Activated B cell treated with CpG ODN at 0.5 μM for 24 hours (primary cell): ENCODE results near the gene ORAI2. TPM values are rescaled to one million over a fixed set of nuclear protein-coding genes. Genes with fewer than 3 reads are reported as not detected.

Experiments used
- ATAC-seq: fragments of 200-7000 bp; cut with Tn5 transposase; one replicate; pipeline ENCODE4 v1.10.0; 2021; ENCODE audit warnings: low read depth, mild to moderate bottlenecking, moderate library complexity
- CTCF ChIA-PET: fragments of 350-600 bp; sonication (Branson Sonifier 250); formaldehyde crosslinking; loops from one replicate; lab custom pipeline; 2021; ENCODE audit warnings: antibody characterized with exemption; lab: Charles Lee
- POLR2A ChIA-PET: fragments of 350-600 bp; sonication (Branson Sonifier 250); formaldehyde crosslinking; loops from one replicate; lab custom pipeline; 2021; ENCODE audit warnings: antibody characterized with exemption; lab: Charles Lee
- DNase-seq: peaks from one replicate; pipeline ENCODE4 v3.0.0; 2022
- H3K27ac Mint-ChIP-seq: one replicate; pipeline ENCODE4 v1.8.0; 2020; ENCODE audit warnings: mixed read lengths
- H3K27me3 Mint-ChIP-seq: one replicate; pipeline ENCODE4 v1.8.0; 2021; ENCODE audit warnings: mixed read lengths
- H3K36me3 Mint-ChIP-seq: one replicate; pipeline ENCODE4 v1.8.0; 2021; ENCODE audit warnings: low read depth, mixed read lengths
- H3K4me1 Mint-ChIP-seq: one replicate; pipeline ENCODE4 v1.8.0; 2021; ENCODE audit warnings: mixed read lengths
- H3K4me3 Mint-ChIP-seq: one replicate; pipeline ENCODE4 v1.8.0; 2020; ENCODE audit warnings: mild to moderate bottlenecking, mixed read lengths
- H3K9me3 Mint-ChIP-seq: one replicate; pipeline ENCODE4 v1.8.0; 2020; ENCODE audit warnings: mixed read lengths
- intact Hi-C: fragments of 100-400 bp; cut with micrococcal nuclease; formaldehyde crosslinking; loops from one replicate; pipeline ENCODE4 v1.15.1; 2024
- total RNA-seq: library from RNA; stranded (reverse); gene quantifications from 2 replicates; pipeline ENCODE4 v1.2.3, GENCODE V29; 2022
- TF ChIP-seq, protein P1 (sequence below): fragments of 200-600 bp; IDR thresholded peaks from one replicate; pipeline ENCODE4 v1.8.0; 2022; ENCODE audit warnings: antibody characterized with exemption, mild to moderate bottlenecking

The ORAI2 gene
- total RNA-seq, 1 donor from 2014 or later, result 184 TPM

DNA sequence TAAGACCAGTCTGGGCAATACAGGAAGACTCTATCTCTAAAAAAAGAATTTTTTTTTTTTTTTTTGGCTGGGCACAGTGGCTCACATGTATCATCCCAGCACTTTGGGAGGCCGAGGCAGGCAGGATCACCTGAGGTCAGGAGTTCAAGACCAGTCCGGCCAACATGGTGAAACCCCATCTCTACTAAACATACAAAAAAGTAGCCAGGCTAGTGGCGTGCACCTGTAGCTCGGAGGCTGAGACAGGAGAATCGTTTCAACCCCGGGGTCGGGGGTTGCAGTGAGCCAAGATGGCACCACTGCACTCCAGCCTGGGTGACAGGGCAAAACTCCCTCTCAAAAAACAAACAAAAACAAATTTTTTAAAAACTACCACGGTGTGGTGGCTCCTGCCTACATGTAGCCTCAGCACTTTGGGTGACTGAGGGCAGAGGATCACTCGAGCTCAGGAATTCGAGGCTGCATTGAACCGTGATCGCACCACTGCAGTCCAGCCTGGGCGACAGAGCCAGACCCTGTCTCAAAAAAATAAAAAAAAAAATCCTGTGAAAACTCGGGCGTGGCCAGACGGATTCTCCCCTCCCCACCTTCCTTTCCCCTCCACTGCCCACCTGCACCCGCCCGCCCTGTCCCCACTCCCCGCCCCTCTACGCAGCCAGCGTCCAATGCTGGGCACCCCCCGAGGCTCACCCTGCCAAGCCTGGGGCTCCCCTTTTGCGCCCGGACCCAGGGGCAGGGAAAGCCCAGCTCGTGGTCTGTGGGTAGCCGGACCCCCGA is 745 bp upstream of the ORAI2 start:
- TF ChIP-seq, protein P1, sequence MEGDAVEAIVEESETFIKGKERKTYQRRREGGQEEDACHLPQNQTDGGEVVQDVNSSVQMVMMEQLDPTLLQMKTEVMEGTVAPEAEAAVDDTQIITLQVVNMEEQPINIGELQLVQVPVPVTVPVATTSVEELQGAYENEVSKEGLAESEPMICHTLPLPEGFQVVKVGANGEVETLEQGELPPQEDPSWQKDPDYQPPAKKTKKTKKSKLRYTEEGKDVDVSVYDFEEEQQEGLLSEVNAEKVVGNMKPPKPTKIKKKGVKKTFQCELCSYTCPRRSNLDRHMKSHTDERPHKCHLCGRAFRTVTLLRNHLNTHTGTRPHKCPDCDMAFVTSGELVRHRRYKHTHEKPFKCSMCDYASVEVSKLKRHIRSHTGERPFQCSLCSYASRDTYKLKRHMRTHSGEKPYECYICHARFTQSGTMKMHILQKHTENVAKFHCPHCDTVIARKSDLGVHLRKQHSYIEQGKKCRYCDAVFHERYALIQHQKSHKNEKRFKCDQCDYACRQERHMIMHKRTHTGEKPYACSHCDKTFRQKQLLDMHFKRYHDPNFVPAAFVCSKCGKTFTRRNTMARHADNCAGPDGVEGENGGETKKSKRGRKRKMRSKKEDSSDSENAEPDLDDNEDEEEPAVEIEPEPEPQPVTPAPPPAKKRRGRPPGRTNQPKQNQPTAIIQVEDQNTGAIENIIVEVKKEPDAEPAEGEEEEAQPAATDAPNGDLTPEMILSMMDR, result no peak
- peaks cover 22% of the 10 kb centered on the region for H3K36me3 Mint-ChIP-seq
- intact Hi-C loops, result loop anchor here (1.0 to 2.0 kb wide), 2 partner anchors 9 to 32 kb away; partner anchors contain the start of genes ALKBH4 and LRWD1

DNA sequence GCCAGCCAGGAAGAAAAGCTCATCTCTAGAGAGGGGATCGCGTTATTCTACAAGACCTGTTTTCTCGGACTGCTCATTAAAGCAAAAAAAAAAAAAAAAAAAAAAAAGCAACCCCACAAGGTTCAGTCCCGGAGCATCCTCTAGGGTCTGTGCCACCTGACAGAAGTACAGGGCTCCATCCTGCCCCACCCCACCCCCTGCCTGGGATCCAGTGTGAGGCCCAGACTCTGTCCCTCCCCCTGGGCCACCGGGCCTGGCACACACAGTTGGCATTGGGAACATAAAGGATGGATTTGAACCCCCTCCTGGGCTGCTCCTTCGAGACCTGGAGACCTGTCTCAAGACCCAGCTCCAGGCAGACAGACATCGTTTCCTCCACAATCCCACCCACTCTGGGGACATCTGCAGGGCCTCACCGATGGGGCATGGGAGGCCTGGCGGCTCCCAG is 688 bp downstream of the ORAI2 start:
- TF ChIP-seq, protein P1, result no peak
- Mint-ChIP-seq H3K9me3 (no peaks in the 10 kb centered on the region), H3K4me1 (peaks cover 76% of the 10 kb centered on the region), H3K4me3 (peak overlapping the region; percentile 89), H3K27me3 (no peaks in the 10 kb centered on the region), H3K36me3 (peaks cover 30% of the 10 kb centered on the region), H3K27ac (peak overlapping the region; percentile 87)
- POLR2A ChIA-PET, result interaction anchor here (0.6 to 32.9 kb wide), 7 partner anchors 9 to 1050 kb away, joined by 3 to 886 read pairs (median 9); partner anchors contain the start of gene PRKRIP1
- intact Hi-C loops, result loop anchor here (1.0 kb wide), 1 partner anchor 8 kb away; no protein-coding TSS in a partner anchor
- ATAC-seq (peak; percentile 4), DNase-seq (peak; percentile 35)
- CTCF ChIA-PET, result interaction anchor here (0.9 to 2.2 kb wide), 2 partner anchors 12 to 21 kb away, joined by 4 to 15 read pairs; no protein-coding TSS in a partner anchor

More for the DNA sequence above, 745 bp upstream of the ORAI2 start:
- ATAC-seq (peak; percentile 57), DNase-seq (no peak)
- H3K4me1 Mint-ChIP-seq, result peaks cover 84% of the 10 kb centered on the region
- ChIA-PET POLR2A (interaction anchor here (0.6 to 32.9 kb wide), 9 partner anchors 7 to 690 kb away, joined by 3 to 886 read pairs (median 6); partner anchors contain the start of genes ALKBH4, LRWD1 and PRKRIP1), CTCF (interaction anchor here (0.8 to 2.3 kb wide), 4 partner anchors 17 to 28 kb away, joined by 4 to 9 read pairs (median 7); no protein-coding TSS in a partner anchor)
- no peaks in the 10 kb centered on the region for H3K27me3 Mint-ChIP-seq
- no peaks in the 10 kb centered on the region for H3K9me3 Mint-ChIP-seq
- peak overlapping the region; percentile 100 for H3K27ac Mint-ChIP-seq
- H3K4me3 Mint-ChIP-seq, result peak overlapping the region; percentile 79

DNA sequence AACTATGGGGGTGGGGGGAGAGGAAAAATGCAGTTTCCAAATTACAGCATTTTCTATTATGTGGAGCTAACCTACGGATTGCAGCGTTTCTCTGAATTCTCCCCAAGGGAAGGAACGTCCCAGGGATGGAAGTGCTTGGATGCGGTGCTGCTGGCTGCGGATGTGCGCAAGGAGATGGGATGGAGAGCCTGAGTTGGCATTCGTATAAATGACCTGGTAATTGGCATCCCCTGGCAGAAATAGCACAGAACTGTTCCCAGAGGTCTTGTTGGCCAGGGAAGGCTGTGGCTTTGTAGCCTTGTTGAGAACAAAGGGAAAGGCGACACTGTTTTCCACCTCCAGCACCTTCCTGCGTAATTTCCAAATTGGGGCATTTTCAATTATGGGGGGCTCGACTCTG is 2.7 kb downstream of the ORAI2 start:
- ATAC-seq (no peak), DNase-seq (no peak)
- TF ChIP-seq, protein P1, result no peak
- intact Hi-C loops, result no loop called here
- peak overlapping the region; percentile 72 for H3K27ac Mint-ChIP-seq
- H3K4me3 Mint-ChIP-seq, result peak overlapping the region; percentile 89
- ChIA-PET POLR2A (interaction anchor here (0.6 to 8.8 kb wide), 4 partner anchors 11 to 41 kb away, joined by 3 to 226 read pairs (median 54); no protein-coding TSS in a partner anchor), CTCF (interaction anchor here (1.8 to 2.2 kb wide), 2 partner anchors 14 to 23 kb away, joined by 6 to 15 read pairs; no protein-coding TSS in a partner anchor)
- peaks cover 40% of the 10 kb centered on the region for H3K36me3 Mint-ChIP-seq
- H3K27me3 Mint-ChIP-seq, result no peaks in the 10 kb centered on the region
- H3K4me1 Mint-ChIP-seq, result peaks cover 62% of the 10 kb centered on the region
- no peaks in the 10 kb centered on the region for H3K9me3 Mint-ChIP-seq

DNA sequence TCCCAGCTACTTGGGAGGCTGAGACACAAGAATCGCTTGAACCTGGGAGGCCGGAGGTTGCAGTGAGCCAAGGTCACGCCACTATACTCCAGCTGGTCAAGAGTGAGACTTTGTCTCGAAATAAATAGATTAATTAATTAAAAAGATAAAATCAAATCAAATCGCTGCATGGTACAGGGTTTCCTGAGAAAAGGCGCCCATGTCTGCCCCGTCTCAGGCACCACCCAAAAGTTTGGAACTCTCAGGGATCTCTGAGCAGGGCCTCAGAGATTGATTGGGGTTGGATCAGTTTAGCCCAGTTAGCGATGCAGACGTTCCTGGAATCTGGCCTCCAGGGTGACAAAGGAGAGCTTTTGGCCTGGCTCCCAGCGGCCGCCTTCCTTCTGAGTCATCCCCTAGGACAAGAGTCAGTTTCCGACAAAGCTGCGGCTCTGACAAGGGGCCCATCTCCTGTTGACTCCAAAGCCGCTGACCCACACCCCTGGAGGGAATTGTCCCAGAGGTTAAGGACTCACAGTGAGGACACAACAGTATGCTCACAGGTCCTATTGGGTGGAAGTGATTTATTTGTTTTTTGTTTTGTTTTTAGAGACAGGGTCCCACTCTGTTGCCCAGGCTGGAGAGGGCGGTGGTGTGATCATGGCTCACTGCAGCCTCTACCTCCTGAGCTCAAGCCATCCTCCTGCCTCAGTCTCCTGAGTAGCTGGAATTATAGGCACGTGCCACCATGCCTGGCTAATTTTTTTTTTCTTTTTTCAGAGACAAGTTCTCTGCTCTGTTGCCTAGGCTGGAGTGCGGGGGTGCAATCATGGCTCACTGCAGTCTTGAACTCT is 6.8 kb downstream of the ORAI2 start:
- no peaks in the 10 kb centered on the region for H3K9me3 Mint-ChIP-seq
- CTCF ChIA-PET, result interaction anchor here (1.1 to 2.5 kb wide), 3 partner anchors 24 to 36 kb away, joined by 3 to 18 read pairs (median 10); no protein-coding TSS in a partner anchor
- H3K27ac Mint-ChIP-seq, result peak overlapping the region; percentile 93
- intact Hi-C loops, result no loop called here
- DNase-seq, result no peak
- no peak overlapping the region for H3K4me3 Mint-ChIP-seq
- H3K4me1 Mint-ChIP-seq, result peaks cover 67% of the 10 kb centered on the region
- H3K36me3 Mint-ChIP-seq, result peaks cover 57% of the 10 kb centered on the region
- TF ChIP-seq, protein P1, result no peak
- no peak for ATAC-seq
- H3K27me3 Mint-ChIP-seq, result no peaks in the 10 kb centered on the region
- POLR2A ChIA-PET, result interaction anchor here (1.8 to 16.7 kb wide), 3 partner anchors 10 to 44 kb away, joined by 6 to 886 read pairs (median 14); partner anchors contain the start of genes ORAI2 and PRKRIP1
